Activated CD8-positive, alpha-beta memory T cell treated with anti-CD3 and anti-CD28 coated beads for 24 hours (primary cell): ENCODE data around the gene PRPS1L1.

ENCODE experiments used
- DNase-seq: peaks from one replicate; pipeline ENCODE4 v3.0.0-alpha.2; 2020

PRPS1L1 gene

DNA sequence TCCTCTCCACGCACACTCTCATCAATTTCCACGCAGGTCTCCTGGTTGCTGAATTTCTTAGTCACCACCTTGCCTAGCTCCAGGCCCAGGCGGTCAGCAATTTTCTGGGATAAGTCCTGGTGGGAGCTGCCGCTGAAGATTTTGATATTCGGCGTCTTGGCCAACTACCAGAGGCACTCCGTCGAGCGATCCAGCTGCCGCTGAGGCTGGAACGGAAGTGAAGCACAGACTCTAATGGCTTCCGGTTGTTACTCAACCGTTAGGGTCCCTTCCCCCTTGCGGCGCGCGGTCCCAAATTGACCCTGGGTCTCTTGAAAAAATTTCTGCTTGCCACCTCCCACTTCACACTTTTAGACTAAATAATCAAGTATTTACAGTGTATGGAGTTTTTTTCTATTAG is at the start of gene PRPS1L1:
TSS of gene PRPS1L1 (minus strand) at position 219 of the 400 bp plus-strand sequence.
- no peak for DNase-seq

DNA sequence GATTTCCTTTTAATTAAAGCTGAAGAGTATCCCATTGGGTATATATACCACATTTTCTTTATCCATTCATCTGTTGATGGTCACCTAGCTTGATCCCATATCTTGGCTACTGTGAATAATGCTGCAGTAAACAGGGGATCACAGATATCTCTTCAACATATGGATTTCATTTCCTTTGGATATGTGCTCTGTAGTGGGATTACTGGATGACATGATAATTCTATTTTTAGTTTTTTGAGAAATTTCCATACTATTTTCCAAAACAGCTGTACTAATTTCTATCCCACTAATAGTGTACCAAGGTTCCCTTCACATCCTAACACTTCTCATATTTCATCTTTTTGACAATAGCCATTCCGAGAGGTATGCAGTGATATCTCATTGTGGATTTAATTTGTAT is 48.8 kb upstream of the PRPS1L1 start:
- no peak for DNase-seq

DNA sequence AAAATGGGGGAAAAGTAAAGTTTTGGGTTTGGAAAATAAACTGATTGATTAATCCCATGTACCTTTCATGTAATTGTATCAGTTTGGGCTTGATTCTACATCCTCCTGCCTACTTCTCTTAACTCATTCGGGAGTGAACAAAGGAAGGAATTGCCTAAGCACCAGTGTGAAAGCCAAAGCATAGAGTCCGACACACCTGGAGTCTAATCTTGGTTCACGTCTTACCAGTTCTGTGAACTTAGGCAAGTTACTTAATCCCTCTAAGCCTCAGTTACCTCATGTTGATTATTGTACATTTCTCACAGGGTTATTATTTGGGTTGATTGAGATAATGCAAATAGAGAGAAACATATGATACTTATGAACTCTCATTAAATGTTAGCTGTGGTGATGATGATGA is 41.1 kb upstream of the PRPS1L1 start:
- DNase-seq, result no peak

DNA sequence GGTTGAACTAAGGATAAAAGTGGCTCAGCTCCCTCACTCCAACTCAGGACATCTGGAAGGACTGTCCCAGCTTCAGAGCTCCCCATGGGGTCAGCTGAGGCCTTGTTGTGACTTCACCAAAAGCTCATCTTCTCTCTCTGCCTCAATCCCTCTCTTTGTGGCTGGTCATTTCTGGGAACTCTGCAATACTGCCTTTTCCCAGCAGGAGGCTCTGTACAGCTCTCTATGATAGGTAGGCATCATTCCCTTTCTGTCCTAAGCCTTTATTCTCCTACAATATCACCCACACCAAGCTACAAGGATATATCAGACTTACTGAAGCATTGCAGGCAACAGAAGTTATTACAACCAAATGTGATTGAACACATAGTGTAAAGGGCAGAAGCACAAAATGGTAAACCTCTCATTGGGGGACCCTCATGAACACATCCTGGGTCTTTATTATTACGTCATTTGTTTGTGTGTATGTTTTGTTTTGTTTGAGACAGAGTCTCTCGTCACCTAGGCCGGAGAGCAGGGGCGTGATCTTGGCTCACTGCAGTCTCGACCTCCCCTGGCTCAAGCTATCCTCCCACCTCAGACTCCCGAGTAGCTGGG is 36.7 kb upstream of the PRPS1L1 start:
- no peak for DNase-seq

DNA sequence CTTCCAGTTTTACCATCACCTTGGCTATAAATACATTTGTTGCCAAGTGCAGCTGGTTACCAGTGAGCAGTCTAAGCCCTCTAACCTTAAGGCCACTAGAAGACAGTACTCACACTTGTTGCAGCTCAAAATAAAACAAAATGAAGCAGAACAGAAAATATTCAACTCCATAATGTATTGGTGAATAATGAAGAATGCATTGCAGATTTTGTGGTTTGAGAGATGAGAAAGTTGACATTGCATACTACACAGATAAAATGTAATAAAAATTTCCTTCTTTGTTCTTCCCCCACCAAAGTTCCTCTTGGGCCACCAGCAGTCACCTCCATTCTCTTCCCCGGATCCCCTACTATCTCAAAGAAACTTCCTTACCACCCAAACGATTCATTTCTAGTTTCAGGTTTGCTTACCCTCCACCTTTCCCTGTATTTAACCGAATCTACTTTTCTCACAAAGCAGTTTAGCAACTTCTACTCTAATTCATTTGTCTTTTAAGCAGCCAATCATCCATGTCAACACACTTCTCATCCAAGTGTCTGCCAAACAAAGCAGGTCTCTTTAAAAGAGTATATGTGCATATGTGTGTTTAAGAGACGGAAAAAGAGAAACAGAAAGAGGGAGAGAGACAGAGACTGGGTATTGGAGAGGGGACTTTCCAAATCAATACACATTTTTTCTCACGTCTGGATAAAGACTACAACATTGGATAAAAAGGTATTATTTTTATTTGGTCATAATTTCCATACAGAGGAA is 35.7 kb upstream of the PRPS1L1 start:
- DNase-seq, result no peak

DNA sequence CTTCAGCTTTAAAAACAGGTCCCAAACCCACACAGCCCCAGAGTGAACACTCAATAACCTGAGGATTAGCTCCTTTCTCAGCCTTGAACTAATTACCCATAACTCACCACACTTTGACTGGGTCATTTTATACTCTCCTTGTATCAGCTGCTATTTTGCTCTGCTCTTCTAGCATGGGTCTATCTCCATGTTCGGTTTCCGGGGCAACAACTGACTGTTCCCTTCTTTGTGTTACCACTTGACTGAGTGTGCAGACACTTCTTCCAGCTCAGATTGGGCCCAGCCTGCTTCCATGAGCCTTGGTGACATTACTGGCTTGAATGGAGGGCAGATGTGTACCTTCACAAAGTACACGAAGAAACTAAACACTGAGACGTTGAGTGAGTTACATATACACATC is 31.5 kb upstream of the PRPS1L1 start:
- DNase-seq, result no peak

DNA sequence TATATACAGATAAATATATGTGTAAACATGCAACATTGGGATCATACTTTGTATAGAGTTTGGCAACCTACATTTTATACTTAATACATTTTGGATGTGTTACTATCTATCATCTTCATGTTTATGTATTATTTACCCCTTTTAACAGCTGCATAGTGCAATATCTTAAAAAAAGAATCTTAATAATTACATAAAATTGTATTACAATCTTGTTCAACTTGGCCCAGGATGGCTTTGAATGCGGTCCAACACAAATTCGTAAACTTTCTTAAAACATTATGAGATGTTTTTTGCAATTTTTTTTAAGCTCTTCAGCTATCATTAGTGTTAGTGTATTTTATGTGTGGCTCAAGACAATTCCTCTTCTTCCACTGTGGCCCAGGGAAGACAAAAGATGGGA is 26.3 kb upstream of the PRPS1L1 start:
- no peak for DNase-seq

DNA sequence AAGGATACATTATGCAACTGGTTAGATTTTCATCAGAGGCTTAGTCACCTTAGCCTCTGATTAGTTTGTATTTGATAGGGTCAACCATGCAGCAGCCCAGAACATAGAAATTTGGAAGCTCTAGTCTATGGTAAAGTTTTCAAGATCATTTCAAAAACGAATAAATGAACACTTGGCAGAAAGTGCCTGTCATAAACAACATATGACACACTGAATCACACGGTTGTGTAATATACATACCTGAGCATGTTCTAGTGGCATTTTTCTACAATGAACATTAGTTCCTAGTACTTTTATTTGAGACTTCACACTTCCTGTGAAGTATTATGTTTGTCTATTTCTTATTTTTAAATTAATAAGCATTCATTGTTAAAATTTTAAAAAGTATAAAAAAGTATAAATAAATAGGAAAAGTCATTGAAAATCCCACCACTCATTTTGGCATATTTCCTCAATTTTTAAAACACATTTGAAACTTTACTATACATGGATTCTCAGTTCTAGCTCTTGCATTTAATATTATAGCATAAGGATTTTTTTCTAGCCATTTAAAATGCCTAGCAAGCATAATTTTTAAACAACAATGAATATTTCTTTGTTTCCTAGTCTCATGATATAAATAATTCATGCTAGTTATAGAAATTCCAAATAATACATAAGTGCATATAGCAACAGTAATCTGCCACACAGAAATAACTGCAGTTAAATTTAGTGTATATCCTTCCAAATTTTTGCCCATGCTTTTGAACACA is 25.7 kb upstream of the PRPS1L1 start:
- DNase-seq, result no peak

DNA sequence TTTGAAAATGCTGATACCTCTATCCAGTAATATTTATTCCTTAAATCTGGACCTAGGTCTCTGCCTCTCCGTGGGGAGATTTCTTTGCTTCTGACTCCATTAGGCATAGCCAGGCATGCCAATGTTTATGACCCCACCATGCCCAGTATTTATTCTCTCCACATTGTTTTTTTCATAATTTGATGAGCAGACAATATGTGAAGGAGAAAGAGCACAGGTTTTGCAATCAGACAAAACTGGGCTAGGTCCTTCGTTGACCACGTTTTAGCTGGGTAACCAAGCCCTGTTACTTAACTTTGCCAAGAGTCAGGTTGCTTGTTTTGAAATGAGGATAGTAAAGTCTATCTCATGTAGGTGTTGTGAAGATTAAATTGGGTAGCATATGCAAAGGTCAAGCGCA is 21.6 kb upstream of the PRPS1L1 start:
- DNase-seq, result no peak

DNA sequence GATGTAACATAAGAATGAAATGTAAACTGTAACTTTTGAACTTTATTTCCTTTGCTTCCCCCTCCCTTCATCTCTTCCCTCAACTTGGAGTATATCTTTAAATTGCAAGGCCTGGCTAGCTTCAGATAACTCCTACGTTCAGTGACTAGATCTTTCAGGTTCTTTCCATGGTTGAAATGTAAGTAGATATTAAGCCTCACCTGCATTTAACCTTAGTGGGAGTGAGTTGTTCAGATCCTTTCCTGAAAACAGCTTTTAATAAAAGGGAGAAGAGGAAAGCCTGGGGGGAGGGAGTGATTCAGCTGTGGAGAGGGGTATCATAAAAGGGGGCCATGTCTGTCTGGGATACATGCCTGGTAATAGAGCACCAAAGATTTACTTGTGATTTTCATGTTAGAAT is 19.0 kb upstream of the PRPS1L1 start:
- DNase-seq, result no peak

DNA sequence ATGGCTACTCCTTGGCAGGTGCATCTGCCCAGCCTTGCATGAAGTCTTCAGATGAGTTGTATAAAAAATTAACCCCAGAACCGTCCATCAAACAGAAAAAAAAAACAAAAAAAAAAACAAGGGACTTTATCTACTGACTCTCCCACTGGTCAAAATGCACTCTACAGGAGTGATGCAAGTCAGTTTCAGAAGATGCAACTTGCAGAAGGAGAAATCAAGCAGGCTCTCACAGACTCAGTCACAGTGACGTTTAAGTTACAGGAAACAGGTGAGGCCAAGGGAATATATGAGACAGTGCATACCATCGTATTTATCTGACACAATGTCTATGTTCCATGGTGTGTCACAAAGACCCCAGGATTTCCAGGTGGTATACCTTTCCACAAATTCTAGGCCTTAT is 17.5 kb upstream of the PRPS1L1 start:
- no peak for DNase-seq

DNA sequence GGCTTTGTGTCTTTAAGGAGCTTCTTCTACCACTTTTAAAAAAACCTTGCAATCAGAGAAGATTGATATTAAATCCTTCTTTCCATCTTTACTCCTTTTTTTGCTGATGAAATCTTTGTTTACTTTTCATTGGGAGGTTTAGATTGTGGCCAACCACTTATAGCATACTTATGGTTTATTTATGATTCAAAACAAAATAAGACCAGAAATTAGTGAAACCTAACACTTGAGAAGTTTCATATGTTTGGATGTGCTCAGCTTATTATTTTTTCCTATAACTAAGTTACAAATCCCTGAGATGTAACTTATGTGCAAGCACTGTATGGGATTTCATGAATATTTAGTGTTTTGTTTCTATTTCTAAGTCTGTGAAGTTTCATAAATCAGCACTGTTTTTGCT is 13.5 kb upstream of the PRPS1L1 start:
- no peak for DNase-seq

DNA sequence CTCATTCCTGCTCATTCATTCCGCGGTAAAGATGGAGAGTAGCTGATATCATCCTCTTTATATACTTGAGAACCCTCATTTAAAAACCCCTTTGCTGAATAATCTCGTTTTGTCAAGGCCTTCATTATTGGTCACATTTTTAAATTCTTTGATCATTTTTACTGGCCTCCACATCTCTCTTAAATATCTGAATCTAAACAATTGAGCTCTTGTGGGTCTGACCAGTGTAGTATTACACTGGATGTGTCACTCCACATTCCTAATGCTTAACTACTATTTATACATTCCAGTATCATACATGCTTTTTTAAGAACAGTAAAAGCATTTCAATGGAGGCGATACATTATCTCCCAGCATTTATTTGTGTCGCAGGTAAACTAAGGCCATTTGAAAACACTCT is 12.6 kb upstream of the PRPS1L1 start:
- DNase-seq, result no peak

DNA sequence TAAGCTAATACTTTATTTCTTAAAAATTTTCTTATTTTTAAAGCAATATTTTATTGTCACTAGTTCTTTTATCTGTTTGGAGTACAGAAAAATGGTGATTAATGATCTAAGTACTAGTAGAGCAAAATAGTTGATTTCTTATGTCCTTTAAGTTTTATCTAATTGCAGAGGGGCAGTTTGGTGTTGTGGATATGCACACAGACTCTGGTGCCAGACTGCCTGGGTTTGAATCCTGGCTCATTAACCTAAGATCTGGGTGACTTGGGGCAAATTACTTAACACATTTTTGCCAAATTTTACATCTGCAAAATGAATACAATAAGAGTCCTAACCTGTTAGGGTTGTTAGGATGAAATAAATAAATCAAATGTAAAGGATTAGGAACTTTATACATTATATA is 10.7 kb upstream of the PRPS1L1 start:
- DNase-seq, result no peak

DNA sequence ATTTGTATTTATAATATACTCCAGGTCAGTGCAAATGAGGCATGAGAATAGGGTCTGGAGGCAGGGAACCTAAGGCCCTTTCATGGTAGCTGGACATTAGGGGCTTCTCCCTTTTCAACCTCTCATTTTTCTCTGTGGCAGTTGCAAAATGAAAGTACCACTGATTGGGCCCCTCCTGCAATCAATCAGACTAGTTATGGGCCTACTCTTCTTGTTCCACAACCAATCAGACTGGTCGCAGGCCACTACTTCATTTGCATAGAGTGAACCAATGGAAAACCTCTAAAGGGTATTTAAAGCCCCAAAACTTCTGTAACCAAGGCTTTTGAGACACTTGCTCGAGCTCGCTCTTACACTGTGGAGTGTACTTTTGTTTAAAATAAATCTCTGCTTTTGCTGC is 10.0 kb upstream of the PRPS1L1 start:
- no peak for DNase-seq

DNA sequence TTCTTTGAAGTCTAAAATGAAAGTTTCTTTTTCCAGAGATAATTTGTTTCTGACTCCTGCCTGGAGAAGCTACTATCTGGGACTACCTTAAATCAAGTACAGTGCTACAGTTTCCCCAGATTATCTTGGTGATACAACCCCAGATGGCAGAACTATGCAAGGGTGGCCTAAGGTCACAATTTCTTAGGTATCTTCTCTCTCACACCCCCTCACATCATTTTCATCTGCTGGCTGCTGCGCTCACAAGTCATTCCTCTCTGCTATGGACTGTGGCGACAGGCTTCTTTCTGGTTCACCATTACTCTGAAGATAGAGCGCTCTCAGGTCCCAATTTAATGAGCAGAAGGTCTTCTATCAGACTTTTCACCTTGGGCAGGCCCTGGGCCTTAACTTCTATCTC is 9.1 kb upstream of the PRPS1L1 start:
- DNase-seq, result no peak

DNA sequence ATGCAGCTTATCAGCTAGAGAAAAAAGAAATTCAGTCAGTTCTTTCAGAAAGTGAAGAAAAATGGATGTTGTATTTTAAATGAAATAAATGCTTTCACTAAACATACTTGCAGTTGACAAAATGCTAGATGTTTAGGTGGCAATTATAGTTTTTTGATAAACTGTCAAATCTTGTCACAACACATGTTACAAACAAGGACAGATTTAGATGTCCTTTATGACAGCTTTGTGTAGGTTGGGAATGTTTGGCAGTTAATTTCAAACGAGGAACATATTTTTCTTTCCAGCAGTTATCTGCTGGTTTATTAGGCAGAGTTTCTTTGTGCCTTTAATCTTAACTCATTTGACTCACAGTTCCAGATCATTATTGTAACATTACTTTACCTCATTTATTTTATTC is 3.1 kb upstream of the PRPS1L1 start:
- DNase-seq, result no peak

DNA sequence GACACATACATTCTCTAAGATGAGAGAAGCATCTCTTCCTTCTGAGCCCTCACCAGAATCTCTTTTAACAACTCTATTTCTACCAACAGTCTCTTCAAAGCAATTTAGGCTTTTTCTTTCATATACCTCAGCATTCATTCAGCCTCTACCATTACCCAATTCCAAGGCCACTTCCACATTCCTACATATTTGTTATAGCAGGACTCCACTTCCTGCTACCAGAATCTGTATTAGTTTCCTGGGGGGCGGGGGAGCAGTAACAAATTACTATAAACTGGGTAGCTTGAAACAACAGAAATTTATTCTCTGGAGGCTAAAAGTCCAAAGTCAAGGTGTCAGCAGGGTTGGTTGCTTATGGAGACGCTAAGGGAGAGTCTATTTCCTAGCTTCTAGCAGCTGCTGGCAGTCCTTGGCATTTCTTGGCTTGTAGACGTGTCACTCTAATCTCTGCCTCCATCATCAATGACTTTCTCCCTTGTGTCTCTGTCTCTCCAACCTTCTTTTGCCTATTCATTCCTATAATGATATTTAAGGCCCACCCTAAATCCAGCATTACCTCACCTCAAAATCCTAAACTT is 7.4 kb downstream of the PRPS1L1 start:
- DNase-seq, result no peak

DNA sequence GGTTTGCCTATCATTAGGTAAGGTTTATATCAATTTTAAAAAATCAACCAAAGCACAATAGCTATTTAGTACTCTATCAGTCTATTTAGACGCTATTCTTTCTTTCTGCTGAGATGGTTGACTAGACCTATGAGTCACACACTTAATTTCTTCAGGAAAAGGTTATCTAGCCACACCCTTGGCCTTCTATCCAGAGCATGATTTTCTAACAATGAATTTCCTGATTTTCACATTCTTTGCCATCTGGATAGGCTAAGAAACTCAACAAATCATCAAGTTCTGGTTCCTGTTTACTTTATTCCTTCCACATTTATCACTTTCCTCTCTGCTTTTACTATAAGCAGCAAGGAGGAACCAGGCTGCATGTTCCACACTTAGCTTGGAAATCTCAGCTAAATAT is 8.1 kb downstream of the PRPS1L1 start:
- DNase-seq, result no peak

DNA sequence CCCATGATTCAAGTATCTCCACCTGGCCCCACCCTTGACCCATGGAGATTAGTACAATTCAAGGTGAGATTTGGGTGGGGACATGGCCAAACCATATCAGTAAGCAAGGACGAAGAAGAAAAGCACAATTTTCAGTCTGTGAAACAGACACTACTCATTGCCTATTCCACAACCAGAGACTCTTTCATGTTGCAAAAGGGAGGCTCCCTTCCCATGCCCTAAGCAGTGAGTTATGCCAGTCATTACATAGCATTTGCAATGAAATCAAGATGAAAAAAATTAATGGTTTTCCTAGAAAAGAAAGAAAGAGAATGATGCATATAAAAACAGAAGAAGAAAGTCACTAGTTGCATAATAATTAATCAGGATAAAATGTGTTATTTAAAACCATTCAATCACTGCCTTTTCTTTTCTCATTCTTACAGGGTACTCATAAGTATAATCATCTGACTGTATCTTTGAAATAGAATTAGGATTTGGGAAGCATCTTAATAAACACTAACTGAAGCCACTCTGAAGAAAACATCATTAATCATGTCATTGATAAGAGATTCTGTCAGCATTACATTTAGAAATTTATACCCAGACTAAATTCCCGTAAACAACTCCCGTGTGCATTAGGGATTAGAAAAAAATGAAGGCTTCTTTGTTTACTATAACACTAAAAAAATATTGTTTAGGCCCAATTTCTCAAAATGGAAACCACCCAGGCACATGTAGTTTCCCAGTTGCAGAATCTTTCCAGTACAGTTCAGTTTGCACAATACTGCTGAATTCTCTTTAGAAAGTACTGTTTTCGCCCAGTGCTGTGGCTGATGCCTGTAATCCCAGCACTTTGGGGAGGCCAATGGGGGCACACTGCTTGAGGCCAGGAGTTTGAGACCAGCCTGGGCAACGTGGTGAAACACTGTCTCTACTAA is 9.1 kb downstream of the PRPS1L1 start:
- no peak for DNase-seq

DNA sequence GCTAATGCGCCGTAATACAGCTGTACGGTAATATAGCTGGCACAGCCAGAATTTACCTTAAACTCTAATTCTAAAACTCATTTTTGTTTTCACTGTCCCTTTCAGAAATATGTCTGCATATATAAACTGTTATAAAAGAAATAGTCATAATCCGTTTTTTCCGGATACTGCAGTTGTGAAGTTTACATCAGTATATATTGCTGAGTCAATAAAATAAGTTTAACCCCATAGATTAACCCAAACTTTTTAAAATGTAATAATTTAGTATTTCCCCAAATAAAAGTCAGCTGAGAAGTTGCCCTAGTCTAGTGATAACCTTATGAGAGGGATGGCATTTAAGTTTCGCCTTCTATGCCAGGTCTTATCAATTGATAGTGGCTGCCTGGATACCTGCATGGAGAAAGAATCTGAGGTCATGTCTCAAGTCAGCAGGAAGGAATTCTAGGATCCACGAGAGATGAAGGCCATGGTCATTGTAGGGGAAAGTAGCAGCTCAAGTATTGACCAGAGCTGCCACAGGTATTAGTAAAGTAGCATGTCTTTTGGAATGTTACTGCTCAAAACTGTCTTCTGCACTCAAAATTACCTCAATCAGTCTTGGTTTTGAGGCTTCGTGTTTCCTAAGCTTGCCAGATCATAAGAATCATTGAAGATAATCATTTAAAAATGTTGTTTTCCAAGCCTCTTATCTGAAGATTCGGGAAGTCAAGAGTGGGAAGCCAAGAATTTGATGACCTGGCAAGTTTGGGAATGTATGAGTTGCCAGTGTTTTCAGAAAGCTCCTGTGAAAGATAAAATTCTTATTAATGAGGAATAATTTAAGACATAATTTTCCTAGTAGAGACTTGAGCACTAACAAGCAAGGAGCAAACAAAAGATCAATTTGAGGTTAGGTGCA is 10.8 kb downstream of the PRPS1L1 start:
- DNase-seq, result no peak

DNA sequence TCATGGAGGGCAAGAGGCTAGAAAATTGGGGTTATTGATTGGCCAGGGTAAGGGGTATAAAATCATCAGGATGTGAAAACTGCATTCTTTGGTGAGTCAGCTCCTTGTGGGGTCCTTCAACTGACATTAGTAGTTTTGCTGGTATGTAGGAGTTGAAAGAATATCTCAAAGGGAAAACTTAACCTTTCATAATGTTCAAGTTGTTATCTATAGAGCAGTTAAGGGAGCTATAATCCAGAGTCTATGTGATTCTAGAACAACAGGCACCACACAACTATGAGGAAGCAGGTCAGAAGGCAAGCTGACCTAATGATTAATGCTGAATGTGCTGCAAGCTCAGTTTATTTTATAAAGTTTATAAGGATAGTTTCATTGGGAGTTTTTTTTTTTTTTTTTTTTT is 13.7 kb downstream of the PRPS1L1 start:
- DNase-seq, result no peak
